PC-3 (cell line): Measurements from ENCODE around the gene UNC119B. TPM values are rescaled to one million over a fixed set of nuclear protein-coding genes. Genes with fewer than 3 reads are reported as not detected.

ENCODE experiments used
- ATAC-seq: fragments of 200-7000 bp; cut with Tn5 transposase; 2 replicates; pipeline ENCODE4 v1.9.1; 2020; ENCODE audit warnings: mild to moderate bottlenecking, moderate library complexity
- BruUV-seq: library from RNA; stranded (reverse); fragments of 400-500 nt; replicated peaks from 2 replicates; lab custom pipeline; 2021; lab: Mats Ljungman, UMichigan
- CTCF ChIA-PET: fragments of 300-600 bp; sonication (Branson Sonifier 250); formaldehyde crosslinking; loops from one replicate; lab custom pipeline; 2022; ENCODE audit warnings: antibody characterized with exemption; lab: Charles Lee
- POLR2A ChIA-PET: fragments of 300-600 bp; sonication (Branson Sonifier 250); formaldehyde crosslinking; loops from one replicate; lab custom pipeline; 2022; ENCODE audit warnings: antibody characterized with exemption; ENCODE audit not compliant: unreplicated experiment; lab: Charles Lee
- DNase-seq: peaks from one replicate; pipeline ENCODE4 v3.0.0-alpha.2; 2015
- H2AFZ ChIP-seq: fragments of 300-600 bp; sonication (generic); 2 replicates; pipeline ENCODE4 v1.6.0; 2016; ENCODE audit warnings: antibody characterized with exemption, low read length
- H3F3A ChIP-seq: fragments of 300-600 bp; sonication (generic); one replicate; pipeline ENCODE4 v1.6.0; 2017; ENCODE audit warnings: antibody characterized with exemption, low read length, control low read depth, mild to moderate bottlenecking; ENCODE audit not compliant: unreplicated experiment
- H3K27ac ChIP-seq: fragments of 300-600 bp; sonication (generic); 2 replicates; pipeline ENCODE4 v1.5.1; 2016; ENCODE audit warnings: mild to moderate bottlenecking, low read length
- H3K27me3 ChIP-seq: fragments of 300-600 bp; sonication (generic); 2 replicates; pipeline ENCODE4 v1.6.1; 2016; ENCODE audit warnings: low read length, mixed read lengths
- H3K36me3 ChIP-seq: fragments of 300-600 bp; sonication (generic); 2 replicates; pipeline ENCODE4 v1.6.1; 2016; ENCODE audit warnings: low read depth, mixed run types, low read length, mixed read lengths
- H3K4me1 ChIP-seq: fragments of 300-600 bp; sonication (generic); 2 replicates; pipeline ENCODE4 v1.5.1; 2016; ENCODE audit warnings: low read length; ENCODE audit not compliant: insufficient read depth
- H3K4me2 ChIP-seq: fragments of 300-600 bp; sonication (generic); 2 replicates; pipeline ENCODE4 v1.6.0; 2016; ENCODE audit warnings: low read length
- H3K4me3 ChIP-seq: fragments of 300-600 bp; sonication (generic); 2 replicates; pipeline ENCODE4 v1.5.1; 2016; ENCODE audit warnings: mild to moderate bottlenecking, low read length, mixed read lengths
- H3K79me2 ChIP-seq: fragments of 300-600 bp; sonication (generic); 2 replicates; pipeline ENCODE4 v1.6.1; 2017; ENCODE audit warnings: low read length, mixed read lengths
- H3K9ac ChIP-seq: fragments of 300-600 bp; sonication (generic); 2 replicates; pipeline ENCODE4 v1.6.0; 2016; ENCODE audit warnings: mild to moderate bottlenecking, low read length
- H3K9me2 ChIP-seq: fragments of 300-600 bp; sonication (generic); replicated peaks from 2 replicates; pipeline ENCODE4 v1.6.1; 2016; ENCODE audit warnings: mixed run types, low read length, mixed read lengths
- H3K9me3 ChIP-seq: fragments of 300-600 bp; sonication (generic); 2 replicates; pipeline ENCODE4 v1.6.1; 2016; ENCODE audit warnings: low read length, mixed read lengths
- H4K20me1 ChIP-seq: fragments of 300-600 bp; sonication (generic); 2 replicates; pipeline ENCODE4 v1.6.1; 2016; ENCODE audit warnings: low read length, mixed read lengths
- EZH2 ChIP-seq: fragments of 300-600 bp; sonication (generic); IDR thresholded peaks from one replicate; pipeline ENCODE4 v1.6.1; 2017; ENCODE audit warnings: antibody characterized with exemption, mild to moderate bottlenecking, low read length; ENCODE audit not compliant: unreplicated experiment
- EZH2phosphoT487 ChIP-seq: fragments of 300-600 bp; sonication (generic); IDR thresholded peaks from 2 replicates; pipeline ENCODE4 v1.6.1; 2018; ENCODE audit warnings: mild to moderate bottlenecking, antibody characterized with exemption, low read length, borderline replicate concordance
- intact Hi-C: fragments of 100-400 bp; cut with micrococcal nuclease; formaldehyde crosslinking; loops from 2 replicates; pipeline ENCODE4 v1.9.0; 2023
- total RNA-seq: library from RNA; depleted of rRNA; stranded (reverse); fragments of >200 nt; gene quantifications from 2 replicates; pipeline ENCODE4 v1.2.3, GENCODE V29; 2014
- TF ChIP-seq, protein P1 (sequence below): fragments of 300-600 bp; sonication (generic); conservative IDR thresholded peaks from 2 replicates; pipeline ENCODE4 v1.5.1; 2017; ENCODE audit warnings: antibody characterized with exemption, low read depth, mild to moderate bottlenecking, low read length

The UNC119B gene
- total RNA-seq, 1 experiment from 2014 or later, result 15.9 TPM

GRCh38 chr12:120686690-120687577 is 23.3 kb upstream of the UNC119B start, which contains the start of gene MLEC:
Gene MLEC (plus strand): TSS chr12:120687149. CDS start chr12:120687297, 148 bp downstream.
- no peaks in the 10 kb centered on the region for H3K27me3 ChIP-seq
- H3K4me1 ChIP-seq, result peaks cover 34% of the 10 kb centered on the region
- H3K4me3 ChIP-seq, result peak within 1 kb of the TSS; percentile 96
- no peaks in the 10 kb centered on the region for H3K9me3 ChIP-seq
- peaks cover 39% of the 10 kb centered on the region for H4K20me1 ChIP-seq
- peak within 1 kb of the TSS; percentile 95 for H3K9ac ChIP-seq
- intact Hi-C loops, result loop anchor here (1.0 to 5.0 kb wide), 4 partner anchors 38 to 395 kb away; partner anchors contain the start of genes POP5, RNU4-1 and RNU4-2
- BruUV-seq, result no TSS peak
- no peaks in the 10 kb centered on the region for H3K36me3 ChIP-seq
- no peak for TF ChIP-seq EZH2
- TF ChIP-seq, protein P1, sequence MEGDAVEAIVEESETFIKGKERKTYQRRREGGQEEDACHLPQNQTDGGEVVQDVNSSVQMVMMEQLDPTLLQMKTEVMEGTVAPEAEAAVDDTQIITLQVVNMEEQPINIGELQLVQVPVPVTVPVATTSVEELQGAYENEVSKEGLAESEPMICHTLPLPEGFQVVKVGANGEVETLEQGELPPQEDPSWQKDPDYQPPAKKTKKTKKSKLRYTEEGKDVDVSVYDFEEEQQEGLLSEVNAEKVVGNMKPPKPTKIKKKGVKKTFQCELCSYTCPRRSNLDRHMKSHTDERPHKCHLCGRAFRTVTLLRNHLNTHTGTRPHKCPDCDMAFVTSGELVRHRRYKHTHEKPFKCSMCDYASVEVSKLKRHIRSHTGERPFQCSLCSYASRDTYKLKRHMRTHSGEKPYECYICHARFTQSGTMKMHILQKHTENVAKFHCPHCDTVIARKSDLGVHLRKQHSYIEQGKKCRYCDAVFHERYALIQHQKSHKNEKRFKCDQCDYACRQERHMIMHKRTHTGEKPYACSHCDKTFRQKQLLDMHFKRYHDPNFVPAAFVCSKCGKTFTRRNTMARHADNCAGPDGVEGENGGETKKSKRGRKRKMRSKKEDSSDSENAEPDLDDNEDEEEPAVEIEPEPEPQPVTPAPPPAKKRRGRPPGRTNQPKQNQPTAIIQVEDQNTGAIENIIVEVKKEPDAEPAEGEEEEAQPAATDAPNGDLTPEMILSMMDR, result peak; percentile 18; the same call in 1 of the 2 replicates
- ChIA-PET CTCF (interaction anchor here (1.1 kb wide), 1 partner anchor 38 kb away, joined by 6 read pairs; no protein-coding TSS in a partner anchor), POLR2A (no interaction called here)
- H3K4me2 ChIP-seq, result peak within 1 kb of the TSS; percentile 98
- DNase-seq (peak; percentile 98), ATAC-seq (peak; percentile 76)
- H3F3A ChIP-seq, result no peaks in the 10 kb centered on the region
- peak within 1 kb of the TSS; percentile 93 for H3K27ac ChIP-seq
- no peaks in the 10 kb centered on the region for H3K9me2 ChIP-seq
- peaks cover 50% of the 10 kb centered on the region for H3K79me2 ChIP-seq
- peak within 1 kb of the TSS; percentile 85 for H2AFZ ChIP-seq

- Histone ChIP-seq H3K9me2 (no peaks in the 10 kb centered on the region), H3K4me1 (peaks cover 40% of the 10 kb centered on the region), H3F3A (no peaks in the 10 kb centered on the region), H3K36me3 (peaks cover 3% of the 10 kb centered on the region; the same call in 1 of the 2 replicates), H3K79me2 (peaks cover 58% of the 10 kb centered on the region), H2AFZ (peak overlapping the region; percentile 49), H3K9me3 (no peaks in the 10 kb centered on the region), H3K4me3 (peak overlapping the region; percentile 96), H3K9ac (peak overlapping the region; percentile 95), H3K4me2 (peak overlapping the region; percentile 98), H4K20me1 (peaks cover 45% of the 10 kb centered on the region), H3K27ac (peak overlapping the region; percentile 93; the same call in 1 of the 2 replicates), H3K27me3 (no peaks in the 10 kb centered on the region)
- ChIA-PET CTCF (no interaction called here), POLR2A (interaction anchor here (0.6 kb wide), 2 partner anchors 38 to 149 kb away, joined by 4 to 5 read pairs; no protein-coding TSS in a partner anchor)
- ATAC-seq (no peak), DNase-seq (peak; percentile 37)
- no peak for TF ChIP-seq EZH2
- intact Hi-C loops, result loop anchor here (1.0 to 5.0 kb wide), 5 partner anchors 23 to 395 kb away; partner anchors contain the start of genes POP5, RNU4-1, RNU4-2 and UNC119B
- no TSS peak for BruUV-seq
Measured at GRCh38 chr12:120687578-120688289, 22.5 kb upstream of the UNC119B start.

- peaks cover 6% of the 10 kb centered on the region; the same call in 1 of the 2 replicates for H3K36me3 ChIP-seq
- no peak for ATAC-seq
- CTCF ChIA-PET, result no interaction called here
Measured at GRCh38 chr12:120688527-120689071, 21.7 kb upstream of the UNC119B start.

More at GRCh38 chr12:120688527-120689071, 21.7 kb upstream of the UNC119B start:
- H3K9me2 ChIP-seq, result no peaks in the 10 kb centered on the region
- peak overlapping the region; percentile 96 for H3K4me3 ChIP-seq
- DNase-seq, result peak; percentile 47
- BruUV-seq, result no TSS peak
- no peak for TF ChIP-seq EZH2phosphoT487
- intact Hi-C loops, result loop anchor here (1.0 to 5.0 kb wide), 4 partner anchors 22 to 396 kb away; partner anchors contain the start of genes RNU4-1, RNU4-2 and UNC119B
- no peaks in the 10 kb centered on the region for H3F3A ChIP-seq
- H3K9ac ChIP-seq, result peak overlapping the region; percentile 95
- H2AFZ ChIP-seq, result no peak overlapping the region
- peaks cover 40% of the 10 kb centered on the region for H3K4me1 ChIP-seq
- no peak overlapping the region for H3K27ac ChIP-seq
- POLR2A ChIA-PET, result interaction anchor here (0.6 kb wide), 1 partner anchor 150 kb away, joined by 4 read pairs; no protein-coding TSS in a partner anchor
- no peaks in the 10 kb centered on the region for H3K9me3 ChIP-seq
- H3K4me2 ChIP-seq, result peak overlapping the region; percentile 98
- no peaks in the 10 kb centered on the region for H3K27me3 ChIP-seq
- H3K79me2 ChIP-seq, result peaks cover 67% of the 10 kb centered on the region
- peaks cover 49% of the 10 kb centered on the region for H4K20me1 ChIP-seq
